SU-DHL-6 (cell line): ENCODE data around the gene SOCS3.

Experiments
- EZH2phosphoT487 ChIP-seq: fragments of 200-600 bp; sonication (generic), shearing (Covaris generic); conservative IDR thresholded peaks from 2 replicates; pipeline ENCODE4 v1.6.1; 2018; ENCODE audit warnings: mild to moderate bottlenecking, antibody characterized with exemption, low read length, moderate library complexity, mixed read lengths
- TF ChIP-seq, protein P1 (sequence below): fragments of 200-600 bp; sonication (generic); IDR thresholded peaks from one replicate; pipeline ENCODE4 v1.5.1; 2017; ENCODE audit warnings: antibody characterized with exemption, mild to moderate bottlenecking, low read length, moderate library complexity; ENCODE audit not compliant: insufficient read depth, poor library complexity, severe bottlenecking

DNA sequence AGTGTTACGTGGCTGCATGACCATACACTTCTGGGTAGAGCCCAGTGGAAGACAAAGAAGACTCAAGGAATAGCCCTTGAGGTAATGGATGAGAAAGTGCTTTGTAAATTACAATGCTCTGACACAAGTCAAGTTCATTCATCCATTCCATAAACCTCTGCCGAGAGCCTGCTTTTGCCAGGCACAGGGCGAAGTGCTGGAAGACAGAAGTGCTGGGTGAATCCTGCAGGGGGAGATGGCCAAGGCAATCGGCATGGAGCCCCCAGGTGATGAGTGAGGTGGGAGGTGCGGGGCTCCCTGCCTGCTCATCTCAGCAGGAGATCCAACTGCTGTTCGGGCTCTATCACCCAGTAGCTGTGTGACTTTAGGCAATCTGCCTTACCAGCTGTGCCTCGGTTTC, 2.8 kb upstream of the SOCS3 start:
- TF ChIP-seq, protein P1, sequence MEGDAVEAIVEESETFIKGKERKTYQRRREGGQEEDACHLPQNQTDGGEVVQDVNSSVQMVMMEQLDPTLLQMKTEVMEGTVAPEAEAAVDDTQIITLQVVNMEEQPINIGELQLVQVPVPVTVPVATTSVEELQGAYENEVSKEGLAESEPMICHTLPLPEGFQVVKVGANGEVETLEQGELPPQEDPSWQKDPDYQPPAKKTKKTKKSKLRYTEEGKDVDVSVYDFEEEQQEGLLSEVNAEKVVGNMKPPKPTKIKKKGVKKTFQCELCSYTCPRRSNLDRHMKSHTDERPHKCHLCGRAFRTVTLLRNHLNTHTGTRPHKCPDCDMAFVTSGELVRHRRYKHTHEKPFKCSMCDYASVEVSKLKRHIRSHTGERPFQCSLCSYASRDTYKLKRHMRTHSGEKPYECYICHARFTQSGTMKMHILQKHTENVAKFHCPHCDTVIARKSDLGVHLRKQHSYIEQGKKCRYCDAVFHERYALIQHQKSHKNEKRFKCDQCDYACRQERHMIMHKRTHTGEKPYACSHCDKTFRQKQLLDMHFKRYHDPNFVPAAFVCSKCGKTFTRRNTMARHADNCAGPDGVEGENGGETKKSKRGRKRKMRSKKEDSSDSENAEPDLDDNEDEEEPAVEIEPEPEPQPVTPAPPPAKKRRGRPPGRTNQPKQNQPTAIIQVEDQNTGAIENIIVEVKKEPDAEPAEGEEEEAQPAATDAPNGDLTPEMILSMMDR: no peak
- TF ChIP-seq EZH2phosphoT487: no peak
